Endothelial cell of umbilical vein (primary cell): ENCODE measurements around the gene ZAR1L. TPM values are rescaled to one million over a fixed set of nuclear protein-coding genes. Genes with fewer than 3 reads are reported as not detected.

Experiments used
- BruUV-seq: library from RNA; stranded (reverse); fragments of 400-500 nt; replicated peaks from 2 replicates; lab custom pipeline; 2021; lab: Mats Ljungman, UMichigan
- CTCF ChIA-PET: fragments of 300-600, 350-600 bp; sonication (Branson Sonifier 250); formaldehyde crosslinking; loops from one replicate; lab custom pipeline; 2021; ENCODE audit warnings: antibody characterized with exemption, inconsistent platforms; lab: Charles Lee
- POLR2A ChIA-PET: fragments of 300-600, 350-600 bp; sonication (Branson Sonifier 250); formaldehyde crosslinking; loops from one replicate; lab custom pipeline; 2021; ENCODE audit warnings: antibody characterized with exemption, inconsistent platforms; lab: Charles Lee
- DNase-seq: peaks from one replicate; pipeline ENCODE4 v3.0.0-alpha.2; 2011; ENCODE audit warnings: low read depth, low spot score
- FAIRE-seq: peaks from 2 replicates; lab custom pipeline; 2011; peaks lifted over from hg19 to GRCh38; lab: Jason Lieb, UNC
- H2AFZ ChIP-seq: 2 replicates; pipeline ENCODE4 v1.6.0; 2012; ENCODE audit warnings: low read depth, low read length, control low read depth, inconsistent platforms
- H3K27ac ChIP-seq: 2 replicates; pipeline ENCODE4 v1.5.1; 2011; ENCODE audit warnings: low read depth, mild to moderate bottlenecking, control low read depth, low read length, moderate library complexity; ENCODE audit not compliant: insufficient read depth
- H3K27me3 ChIP-seq, 2 experiments: 2 replicates each; pipeline versions ENCODE4 v1.6.0 to v1.6.1; 2011; ENCODE audit warnings: low read length in 2 of 2, mixed read lengths in 1 of 2; ENCODE audit not compliant: control insufficient read depth in 2 of 2, insufficient read depth in 2 of 2
- H3K36me3 ChIP-seq, 2 experiments: 2 replicates in 1 of 2; 3 replicates in 1 of 2; pipeline ENCODE4 v1.5.1; 2011; ENCODE audit warnings: low read length in 2 of 2, mild to moderate bottlenecking in 1 of 2, moderate library complexity in 1 of 2; ENCODE audit not compliant: control insufficient read depth in 2 of 2, insufficient read depth in 2 of 2; ENCODE audit errors: extremely low read depth in 1 of 2
- H3K4me1 ChIP-seq: 3 replicates; pipeline ENCODE4 v1.5.1; 2011; ENCODE audit warnings: mild to moderate bottlenecking, low read length; ENCODE audit not compliant: control insufficient read depth, insufficient read depth; ENCODE audit errors: extremely low read depth
- H3K4me2 ChIP-seq: 2 replicates; pipeline ENCODE4 v1.6.1; 2011; ENCODE audit warnings: low read length, control low read depth, mixed read lengths; ENCODE audit not compliant: insufficient read depth
- H3K4me3 ChIP-seq, 3 experiments: fragments of 200-600 bp in 1 of 3; sonication (generic), shearing (Covaris generic) in 1 of 3; replicated peaks in 1 of 3; 2 replicates each; pipeline ENCODE4 v1.5.1; 2011 to 2016; ENCODE audit warnings: control low read depth in 3 of 3, low read length in 3 of 3, mild to moderate bottlenecking in 2 of 3, inconsistent platforms in 1 of 3, low read depth in 1 of 3, moderate library complexity in 1 of 3; ENCODE audit not compliant: insufficient read depth in 1 of 3
- H3K79me2 ChIP-seq: 2 replicates; pipeline ENCODE4 v1.6.0; 2012; ENCODE audit warnings: low read length, inconsistent platforms; ENCODE audit not compliant: control insufficient read depth, insufficient read depth
- H3K9ac ChIP-seq: replicated peaks from 2 replicates; pipeline ENCODE3; 2011; ENCODE audit warnings: low read length, control low read depth; ENCODE audit not compliant: insufficient read depth; ENCODE audit errors: extremely low read depth
- H3K9me1 ChIP-seq: replicated peaks from 3 replicates; pipeline ENCODE4 v1.6.0; 2011; ENCODE audit warnings: mild to moderate bottlenecking, low read length; ENCODE audit not compliant: control insufficient read depth, insufficient read depth; ENCODE audit errors: extremely low read depth
- H3K9me3 ChIP-seq: replicated peaks from 2 replicates; pipeline ENCODE4 v1.5.1; 2012; ENCODE audit warnings: low read length, inconsistent platforms; ENCODE audit not compliant: control insufficient read depth, insufficient read depth
- H4K20me1 ChIP-seq: replicated peaks from 2 replicates; pipeline ENCODE3; 2011; ENCODE audit warnings: mild to moderate bottlenecking, low read length; ENCODE audit not compliant: control insufficient read depth, insufficient read depth; ENCODE audit errors: extremely low read depth
- CTCF ChIP-seq, 2 donors: IDR thresholded peaks; 1 replicate in 1 of 2; 2 replicates in 1 of 2; pipeline ENCODE4 v1.5.1; 2011; ENCODE audit warnings: low read length in 2 of 2, mild to moderate bottlenecking in 2 of 2, moderate library complexity in 2 of 2, control low read depth in 1 of 2, inconsistent platforms in 1 of 2, low read depth in 1 of 2; ENCODE audit not compliant: insufficient read depth in 1 of 2; ENCODE audit errors: extremely low read depth in 1 of 2
- EZH2 ChIP-seq: IDR thresholded peaks from 2 replicates; pipeline ENCODE4 v1.6.1; 2012; ENCODE audit warnings: borderline replicate concordance, low read depth, mild to moderate bottlenecking, moderate library complexity, low read length, inconsistent platforms; ENCODE audit not compliant: severe bottlenecking
- FOS ChIP-seq: IDR thresholded peaks from 2 replicates; pipeline ENCODE4 v1.6.1; 2011; ENCODE audit warnings: mild to moderate bottlenecking, low read length, moderate library complexity, borderline replicate concordance; ENCODE audit not compliant: insufficient read depth
- GATA2 ChIP-seq: IDR thresholded peaks from 2 replicates; pipeline ENCODE4 v1.7.0; 2011; ENCODE audit warnings: low read depth, mild to moderate bottlenecking, moderate library complexity, mixed read lengths, low read length; ENCODE audit not compliant: insufficient read length, insufficient read depth
- JUN ChIP-seq: IDR thresholded peaks from 2 replicates; pipeline ENCODE4 v1.6.1; 2011; ENCODE audit warnings: borderline replicate concordance, low read depth; ENCODE audit not compliant: insufficient read length, insufficient read depth
- MAX ChIP-seq: IDR thresholded peaks from 2 replicates; pipeline ENCODE4 v1.6.1; 2011; ENCODE audit not compliant: insufficient read depth, insufficient read length
- MYC ChIP-seq: IDR thresholded peaks from one replicate; pipeline ENCODE4 v1.6.1; 2011; ENCODE audit warnings: mild to moderate bottlenecking, low read depth, low read length
- POLR2A ChIP-seq: IDR thresholded peaks from 2 replicates; pipeline ENCODE4 v1.6.1; 2012; ENCODE audit warnings: low read depth, mild to moderate bottlenecking, control low read depth, low read length
- POLR2AphosphoS5 ChIP-seq: IDR thresholded peaks from 2 replicates; pipeline ENCODE4 v1.6.1; 2012; ENCODE audit warnings: low read depth, mild to moderate bottlenecking, control low read depth, low read length, moderate library complexity; ENCODE audit not compliant: insufficient read depth
- dilution Hi-C: fragments of 300-500 bp; cut with MboI; formaldehyde crosslinking; loops from one replicate; pipeline ENCODE4 v1.15.0; 2019; ENCODE audit warnings: low sequenced_read_pairs; ENCODE audit not compliant: extremely low pct_ligation_motif_present
- intact Hi-C: fragments of 100-400 bp; cut with micrococcal nuclease; formaldehyde crosslinking; loops from one replicate; pipeline ENCODE4 v1.10.0; 2022
- polyA plus RNA-seq, 4 experiments: library from polyadenylated mRNA; depleted of rRNA in 3 of 4; stranded (reverse) in 3 of 4; unstranded in 1 of 4; fragments of >200 nt; gene quantifications; 2 replicates each; pipeline versions ENCODE4 v1.2.1 to v1.2.3, GENCODE V29; 2011 to 2012; ENCODE audit warnings: missing spikeins in 1 of 4
- total RNA-seq: library from RNA; stranded (reverse); gene quantifications from 2 replicates; pipeline ENCODE4 v1.2.3, GENCODE V29; 2021

ZAR1L gene
- total and polyA plus RNA-seq, 2 donors (not counting 3 experiments of a cell fraction or from before 2014, with no cell fraction given) = not detected

- no TSS peak for BruUV-seq
- intact Hi-C loops = loop anchor here (1.0 to 2.0 kb wide), 2 partner anchors 9 to 283 kb away; partner anchors contain the start of gene N4BP2L2
- Histone ChIP-seq H3K4me3 (peak overlapping the region in 1 of 3 experiments; percentile 30), H3K4me1 (peaks cover 45% of the 10 kb centered on the region), H4K20me1 (no peaks in the 10 kb centered on the region), H3K9me3 (no peaks in the 10 kb centered on the region), H3K4me2 (peak overlapping the region; percentile 74), H2AFZ (peak overlapping the region; percentile 51), H3K79me2 (no peaks in the 10 kb centered on the region), H3K9ac (peak overlapping the region; percentile 45), H3K36me3 (no peaks in the 10 kb centered on the region), H3K9me1 (no peaks in the 10 kb centered on the region), H3K27me3 (no peaks in the 10 kb centered on the region), H3K27ac (peak overlapping the region; percentile 69)
- CTCF ChIA-PET = interaction anchor here (1.0 to 3.1 kb wide), 5 partner anchors 9 to 60 kb away, joined by 4 to 41 read pairs (median 7); partner anchors contain the start of genes BRCA2 and ZAR1L
- dilution Hi-C loops = no loop called here
- TF ChIP-seq EZH2 (no peak), FOS (peak; percentile 31), POLR2A (no peak), POLR2AphosphoS5 (no peak), CTCF (IDR thresholded peaks at IDR 0.05; ENCODE audit: extremely low read depth in 1 of 2, insufficient read depth in 1 of 2, low read depth in 1 of 2, low read length in 2 of 2) (no peak), MAX (no peak), GATA2 (no peak), MYC (no peak), JUN (peak; percentile 51)
- FAIRE-seq (peak; percentile 70), DNase-seq (peak; percentile 85)
- POLR2A ChIA-PET = interaction anchor here (1.5 to 1.9 kb wide), 2 partner anchors 14 to 60 kb away, joined by 4 to 5 read pairs; partner anchors contain the start of genes BRCA2 and ZAR1L
Measured at GRCh38 chr13:32255724-32256109, 59.4 kb downstream of the ZAR1L start.
